Bladder microvascular endothelial cell (primary cell): ENCODE data around the gene SULT4A1. TPM values are rescaled to one million over a fixed set of nuclear protein-coding genes. Genes with fewer than 3 reads are reported as not detected.

Source experiments
- total RNA-seq: library from RNA; depleted of rRNA; stranded (reverse); fragments of >200 nt; gene quantifications from 2 replicates; pipeline ENCODE4 v1.2.3, GENCODE V29; 2014

The SULT4A1 gene, protein sequence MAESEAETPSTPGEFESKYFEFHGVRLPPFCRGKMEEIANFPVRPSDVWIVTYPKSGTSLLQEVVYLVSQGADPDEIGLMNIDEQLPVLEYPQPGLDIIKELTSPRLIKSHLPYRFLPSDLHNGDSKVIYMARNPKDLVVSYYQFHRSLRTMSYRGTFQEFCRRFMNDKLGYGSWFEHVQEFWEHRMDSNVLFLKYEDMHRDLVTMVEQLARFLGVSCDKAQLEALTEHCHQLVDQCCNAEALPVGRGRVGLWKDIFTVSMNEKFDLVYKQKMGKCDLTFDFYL
- total RNA-seq: not detected in 2 replicates

DNA sequence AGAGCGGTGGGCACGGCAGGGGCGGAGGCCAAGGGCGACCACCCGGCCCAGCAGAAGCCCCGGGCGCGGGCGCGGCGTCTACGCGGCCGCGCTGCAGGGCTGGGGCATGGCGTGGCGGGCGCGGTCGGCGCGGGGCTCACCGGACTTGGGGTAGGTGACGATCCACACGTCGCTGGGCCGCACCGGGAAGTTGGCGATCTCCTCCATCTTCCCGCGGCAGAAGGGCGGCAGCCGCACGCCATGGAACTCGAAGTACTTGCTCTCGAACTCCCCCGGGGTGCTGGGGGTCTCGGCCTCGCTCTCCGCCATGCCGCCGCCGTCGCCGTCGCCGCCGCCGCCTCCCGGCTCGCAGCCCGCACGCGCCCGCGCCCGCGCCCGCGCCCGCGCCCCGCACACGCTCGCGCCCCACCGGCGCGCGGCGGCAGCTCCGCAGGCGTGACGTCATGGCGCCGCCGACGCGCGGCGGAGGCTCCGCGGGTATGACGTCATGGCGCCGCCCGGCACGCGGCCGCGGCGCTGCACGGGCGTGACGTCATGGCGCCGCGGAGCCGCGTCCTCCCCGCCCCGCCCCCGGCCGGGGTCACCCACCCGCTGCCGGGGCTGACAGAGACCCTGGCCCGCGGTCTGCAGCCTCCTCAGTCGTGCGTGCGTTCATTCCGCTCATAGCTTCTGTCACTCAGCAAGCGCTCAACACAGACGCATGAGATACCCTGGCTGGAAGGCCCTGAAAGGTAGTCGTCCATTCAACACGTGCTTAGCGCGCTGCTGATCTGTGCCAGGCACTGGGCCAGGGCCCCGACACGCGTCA lies at the start of gene SULT4A1:
Gene SULT4A1, minus strand, starts transcription at position 440 of the 808 bp plus-strand sequence. Its CDS starts 131 bp downstream, at position 309.

DNA sequence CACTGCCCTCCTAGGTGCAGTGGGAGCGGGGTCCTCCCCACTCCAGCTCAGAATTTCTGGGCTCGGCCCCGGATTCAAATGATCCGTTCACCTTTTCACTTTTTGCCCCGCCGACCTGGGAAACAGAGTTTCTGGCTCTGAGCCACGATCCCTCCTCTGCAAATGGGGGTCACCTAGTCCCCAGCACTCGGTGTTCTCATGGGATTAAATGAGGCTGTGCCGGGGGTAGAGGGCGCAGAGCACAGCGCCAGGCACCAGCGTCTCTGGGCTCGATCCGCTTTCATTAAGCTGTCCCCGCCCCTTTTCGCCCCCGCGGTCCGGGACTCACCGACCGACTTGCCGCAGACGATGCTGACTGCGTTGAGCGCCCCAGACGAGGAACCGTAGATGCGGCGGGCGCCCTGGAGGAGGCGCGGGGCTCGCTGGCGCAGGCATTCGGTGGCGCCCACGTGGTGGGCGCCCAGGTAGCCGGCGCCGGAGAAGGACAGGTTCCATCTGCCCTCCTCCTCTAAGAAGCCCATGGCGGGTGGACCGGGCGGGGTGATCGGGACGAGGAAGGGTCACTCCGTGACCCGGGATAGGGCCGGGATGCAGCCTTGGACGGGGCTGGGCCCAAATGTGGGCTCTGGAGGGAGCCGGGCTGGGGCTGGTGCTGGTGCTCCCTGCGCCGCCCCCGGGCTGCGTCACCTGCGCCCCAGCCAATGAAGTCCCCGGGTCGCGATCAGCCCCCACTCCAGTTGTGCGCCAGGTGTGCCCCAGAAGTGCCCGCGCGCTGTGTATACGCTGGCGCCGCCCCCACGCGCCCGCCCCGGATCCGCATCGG lies 29.3 kb upstream of the SULT4A1 start, which contains the start of gene PNPLA5:
Gene PNPLA5, minus strand, starts transcription at position 654 of the 823 bp plus-strand sequence. Its CDS starts 133 bp downstream, at position 521.

DNA sequence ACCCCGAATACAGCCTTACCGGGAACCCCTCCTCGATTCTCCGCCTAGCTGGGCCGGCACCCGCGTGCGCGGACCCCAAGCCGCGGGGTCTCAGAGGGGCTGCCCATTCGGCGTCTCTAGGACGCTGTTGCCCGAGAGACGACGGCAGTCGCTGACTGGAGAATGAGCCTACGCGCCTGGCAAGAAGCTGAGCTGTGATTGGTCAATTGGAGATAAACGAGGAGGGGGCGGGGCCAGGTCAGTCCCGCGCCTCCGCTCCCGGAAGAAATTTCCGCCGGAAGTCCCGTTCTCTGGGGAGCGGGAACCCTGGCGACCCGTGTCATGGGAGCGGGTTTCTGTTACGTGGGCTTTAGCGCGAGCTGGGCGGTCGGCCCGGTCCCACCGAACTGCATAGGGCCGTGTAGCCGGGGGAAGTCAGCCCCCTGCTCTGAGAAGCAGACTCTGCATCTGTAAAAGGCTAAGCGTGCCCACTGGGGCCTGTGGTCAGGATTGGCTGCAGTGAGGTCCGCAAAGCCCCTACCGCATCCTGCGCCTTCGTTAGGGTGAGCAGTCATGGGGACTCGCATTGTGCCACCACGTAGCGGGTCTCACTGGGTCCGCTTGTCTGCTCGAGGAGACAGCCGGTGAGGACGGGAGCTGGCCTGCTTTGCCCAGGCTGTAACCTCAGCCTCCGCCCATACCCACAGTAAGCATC lies 50.0 kb downstream of the SULT4A1 start, which contains the start of gene EFCAB6:
Gene EFCAB6, minus strand, starts transcription at position 157 of the 694 bp plus-strand sequence. CDS start 29,987 bp downstream, outside the sequence.

Other genes with a start within 250 kb of the SULT4A1 start
- under 0.01 and 0.50 TPM in 2 replicates for gene EFCAB6, start 50.2 kb downstream of the SULT4A1 start, total RNA-seq
- gene PNPLA5, start 29.5 kb upstream of the SULT4A1 start, total RNA-seq: not detected in 2 replicates
- gene PNPLA3, start 61.3 kb upstream of the SULT4A1 start, total RNA-seq: 0.49 and 1.7 TPM in 2 replicates
- 28.5 and 52.7 TPM in 2 replicates for gene SAMM50, start 92.9 kb upstream of the SULT4A1 start, total RNA-seq
- 27.4 and 152 TPM in 2 replicates for gene PARVB, start 161.8 kb upstream of the SULT4A1 start, total RNA-seq